HG03571 (cell line): ENCODE results near the gene TGFA.
"Not testable (repeated sequence)": the region's sequence is repeated elsewhere in the genome, so short reads cannot be mapped to it uniquely, and the experiment has no call there.

Experiments
- ATAC-seq: cut with Tn5 transposase; IDR thresholded peaks from one replicate; pipeline ENCODE4 v1.9.1; 2021; ENCODE audit not compliant: unreplicated experiment

Gene TGFA

GRCh38 chr2:70467237-70467636 lies 86.4 kb downstream of the TGFA start:
- no peak for ATAC-seq

GRCh38 chr2:70466647-70467046 lies 87.0 kb downstream of the TGFA start:
- ATAC-seq: not testable (repeated sequence)

DNA sequence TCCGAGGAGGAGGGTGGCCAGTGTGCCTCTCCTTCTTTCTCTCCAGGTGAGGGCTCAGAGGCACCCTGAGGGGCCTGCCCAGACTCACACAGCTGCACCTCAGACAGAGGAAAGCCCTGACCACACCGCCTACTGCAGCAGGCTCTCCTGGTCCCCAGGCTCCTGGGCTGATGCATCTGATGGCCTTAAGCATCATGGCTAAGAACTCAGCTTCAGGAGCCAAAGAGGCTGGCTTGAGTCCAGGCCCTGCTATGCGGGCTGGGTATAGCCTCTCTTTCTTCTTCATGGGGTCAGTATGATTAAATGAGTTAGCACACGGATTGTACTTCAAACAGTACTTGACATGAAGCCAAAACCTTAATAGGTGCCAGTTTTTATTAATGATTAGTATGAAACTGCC lies 89.6 kb downstream of the TGFA start:
- no peak for ATAC-seq

DNA sequence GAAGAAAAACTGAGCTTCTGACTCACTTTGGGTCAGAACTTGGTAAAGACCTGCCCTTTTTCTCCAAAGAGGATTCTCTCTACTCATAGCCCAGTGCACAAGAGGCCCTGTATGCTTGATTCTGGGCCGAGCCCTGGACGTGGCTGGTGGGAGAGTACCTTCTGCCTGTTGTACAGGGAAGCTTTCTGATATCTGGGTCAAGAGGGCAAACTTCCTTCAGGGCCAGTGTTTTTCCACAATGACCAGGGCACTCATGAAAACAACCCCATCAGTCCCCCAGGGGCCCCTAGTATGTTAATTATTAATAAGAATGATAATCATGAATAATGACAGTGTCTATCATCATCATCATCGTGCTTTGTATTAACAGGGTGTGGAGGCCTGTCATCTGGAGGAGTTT lies 90.0 kb downstream of the TGFA start:
- no peak for ATAC-seq

GRCh38 chr2:70461981-70462876 lies 91.4 kb downstream of the TGFA start:
- no peak for ATAC-seq

DNA sequence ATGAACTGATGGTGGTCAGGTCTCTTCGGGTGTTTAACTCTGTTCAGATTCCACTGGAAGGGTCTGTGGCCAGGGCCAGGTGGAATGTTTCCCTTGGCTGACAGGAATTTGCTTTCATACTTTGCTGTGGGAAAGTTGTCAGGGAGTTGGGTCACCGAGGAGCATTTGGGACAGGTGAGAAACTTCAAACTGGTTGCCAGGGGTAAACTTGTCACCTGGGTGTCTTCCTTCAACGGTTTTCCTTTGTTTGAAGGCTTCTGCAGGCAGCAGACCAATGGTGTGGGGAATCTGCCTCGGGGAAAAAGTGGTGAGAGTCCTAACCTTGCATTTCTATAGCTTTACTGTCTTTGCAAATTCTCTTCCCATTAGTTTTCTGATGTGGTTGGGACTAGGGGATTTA lies 92.2 kb downstream of the TGFA start:
- ATAC-seq: no peak

- ATAC-seq: no peak
Measured at GRCh38 chr2:70460333-70460732, 93.3 kb downstream of the TGFA start.

- no peak for ATAC-seq
Measured at GRCh38 chr2:70458661-70459060, 95.0 kb downstream of the TGFA start.

DNA sequence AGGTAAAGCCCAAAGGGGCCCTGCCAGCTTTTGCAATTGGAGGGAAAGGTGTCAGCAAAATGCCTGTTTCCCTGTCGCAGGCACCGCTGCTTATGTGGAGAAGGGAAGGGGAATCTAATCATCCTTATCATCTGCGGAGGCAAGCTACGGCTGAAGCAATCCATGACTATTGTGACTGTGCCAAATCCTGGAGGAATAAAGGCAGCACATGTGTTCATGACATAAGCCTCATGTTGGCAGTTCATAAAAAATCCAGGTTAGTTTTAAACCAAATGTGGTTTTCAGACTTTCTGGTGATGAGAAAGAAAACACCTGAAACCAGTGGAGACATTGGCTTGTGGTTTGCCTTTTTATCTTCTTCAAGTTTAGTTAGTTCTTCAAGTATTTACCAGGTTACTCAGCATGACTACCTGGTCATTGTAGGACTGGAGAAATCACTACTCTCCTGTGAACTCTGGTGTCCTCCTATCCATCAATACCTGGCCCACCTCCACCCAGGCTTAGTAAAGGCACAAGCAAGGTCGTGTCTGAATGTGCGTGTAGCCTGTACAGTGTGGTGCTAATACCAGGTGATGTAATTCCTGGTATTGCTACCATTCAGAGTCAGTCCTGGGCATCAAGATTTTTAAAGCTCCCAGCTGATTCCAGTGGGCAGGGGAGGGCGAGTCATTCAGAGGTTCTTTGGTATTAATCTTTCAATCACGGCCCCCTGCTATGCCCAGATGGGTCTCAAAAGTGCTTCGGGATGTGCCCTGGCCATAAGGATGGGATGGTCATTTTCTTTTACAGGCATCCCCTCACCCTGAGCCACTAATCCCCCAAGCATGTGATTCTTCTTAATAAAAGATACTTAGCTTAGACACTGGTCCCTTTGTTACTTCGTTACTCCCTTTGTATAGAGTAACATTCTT lies 96.8 kb downstream of the TGFA start:
- no peak for ATAC-seq

DNA sequence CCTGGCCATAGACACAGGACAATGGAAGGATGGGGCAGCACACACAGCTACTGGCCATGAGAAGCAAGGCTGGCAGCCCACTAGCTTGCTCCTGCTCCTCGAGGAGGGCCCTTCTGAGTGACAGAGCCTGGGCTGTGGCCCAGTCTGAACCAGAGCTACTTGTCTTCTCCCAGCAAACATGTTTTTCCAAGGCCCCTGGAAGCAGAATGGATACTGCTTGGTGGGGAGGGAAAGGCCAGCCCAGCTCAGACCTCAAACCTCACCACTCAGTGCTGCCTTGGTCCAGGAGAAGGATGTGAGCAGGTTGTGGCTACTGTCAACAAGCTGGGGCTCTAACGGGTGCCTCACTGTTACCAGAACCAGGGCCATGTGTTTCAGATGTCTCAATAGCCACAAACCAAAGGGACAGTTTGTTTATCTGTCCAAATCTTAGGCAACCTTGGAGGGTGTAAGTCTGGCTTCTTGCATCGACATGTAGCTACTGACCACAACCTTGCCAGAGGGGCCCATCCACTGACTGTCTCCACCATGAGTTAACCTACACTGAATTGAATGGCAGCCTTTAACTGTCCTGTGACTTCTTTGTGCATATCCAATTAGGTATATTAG lies 98.6 kb downstream of the TGFA start:
- no peak for ATAC-seq

DNA sequence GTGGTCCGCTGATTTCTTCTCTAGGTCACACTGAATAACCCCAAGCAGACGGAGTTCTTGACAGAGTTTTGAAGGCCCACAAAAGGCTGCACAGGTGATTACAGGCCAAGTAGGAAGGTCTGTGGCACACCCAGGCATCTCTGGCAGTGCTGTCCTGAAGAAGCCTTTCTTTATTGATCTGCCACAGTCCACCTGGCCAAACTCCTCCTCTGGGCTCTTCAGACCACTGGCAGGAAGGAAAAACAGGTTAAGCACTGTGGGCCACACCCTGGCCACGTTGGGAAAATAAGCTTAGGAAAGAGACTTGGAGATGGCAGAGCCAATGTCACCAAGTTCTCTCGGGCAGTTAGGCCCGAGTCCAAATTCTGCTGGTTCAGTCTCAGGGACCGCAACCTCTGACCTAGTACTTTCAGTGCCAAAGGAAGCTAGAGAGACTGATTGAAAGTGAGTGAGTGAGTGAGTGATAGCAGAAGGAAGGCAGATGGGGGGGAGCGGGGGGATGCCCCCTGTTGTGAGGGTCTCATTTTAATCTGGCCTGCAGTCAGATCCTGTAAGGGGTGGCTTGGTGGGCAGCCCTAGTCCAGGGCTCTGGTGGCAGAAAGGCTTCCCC lies 102.9 kb downstream of the TGFA start:
- ATAC-seq: no peak

DNA sequence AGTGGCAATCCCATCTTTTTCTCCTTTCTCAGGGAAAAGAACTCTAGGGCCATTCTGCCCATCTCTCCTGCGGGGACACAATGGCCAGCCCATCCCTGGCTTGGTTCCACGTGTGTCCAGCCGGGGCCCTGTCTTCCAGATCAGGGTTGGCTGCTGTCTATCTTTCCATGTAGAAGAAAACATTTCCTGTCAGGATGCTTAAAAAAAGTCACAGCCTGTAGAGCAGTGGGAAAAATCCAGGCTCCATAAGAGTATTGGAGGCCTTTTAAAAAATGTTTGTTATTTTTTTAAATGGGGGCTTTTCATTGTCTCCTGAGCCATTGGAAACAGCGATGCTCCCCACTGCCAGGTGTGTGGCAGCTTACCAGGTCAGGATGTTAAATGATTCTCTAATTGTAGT lies 105.6 kb downstream of the TGFA start:
- no peak for ATAC-seq

DNA sequence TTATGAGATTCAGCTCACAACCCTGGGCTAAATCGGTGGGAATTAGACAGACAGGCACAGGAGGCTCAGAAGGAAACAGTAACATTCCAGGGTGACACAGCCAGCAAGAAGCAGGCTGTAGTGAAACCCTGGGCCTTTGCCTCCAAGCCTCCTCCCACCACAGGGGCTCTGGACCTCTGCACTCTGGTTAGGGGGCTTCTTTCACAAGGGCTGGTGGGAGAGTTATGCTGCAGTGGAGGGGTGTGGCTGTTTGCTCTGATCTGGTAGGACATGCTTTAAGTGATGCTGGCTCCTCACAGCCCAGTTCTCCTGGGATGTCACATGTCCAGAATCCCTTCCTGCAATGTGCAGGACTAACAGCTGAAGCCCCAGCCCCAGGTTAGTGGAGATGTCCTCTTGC lies 109.9 kb downstream of the TGFA start:
- ATAC-seq: no peak

- ATAC-seq: no peak
Measured at GRCh38 chr2:70443078-70443465, 110.6 kb downstream of the TGFA start.

GRCh38 chr2:70442301-70443077 lies 111.1 kb downstream of the TGFA start:
- no peak for ATAC-seq

DNA sequence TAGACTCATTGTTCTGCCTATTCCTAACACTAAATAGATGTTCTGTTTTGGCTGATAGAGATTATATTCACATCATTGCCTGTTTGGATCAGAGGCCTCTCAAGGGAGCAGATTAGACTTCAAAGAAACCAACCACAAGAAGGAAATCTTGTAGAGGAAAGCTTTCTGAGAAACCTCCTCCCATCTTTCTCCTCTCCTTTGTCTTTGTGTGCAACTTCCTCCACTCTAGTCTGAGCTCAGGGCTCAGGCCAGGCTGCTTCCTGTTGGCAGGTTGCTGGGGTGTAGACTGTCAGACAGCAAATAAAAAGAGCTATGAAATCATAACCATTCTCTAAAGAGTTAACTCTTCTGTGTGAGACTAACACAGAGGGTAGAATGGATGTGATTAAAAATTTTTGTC lies 113.0 kb downstream of the TGFA start:
- ATAC-seq: no peak

- no peak for ATAC-seq
Measured at GRCh38 chr2:70435138-70435537, 118.5 kb downstream of the TGFA start.

DNA sequence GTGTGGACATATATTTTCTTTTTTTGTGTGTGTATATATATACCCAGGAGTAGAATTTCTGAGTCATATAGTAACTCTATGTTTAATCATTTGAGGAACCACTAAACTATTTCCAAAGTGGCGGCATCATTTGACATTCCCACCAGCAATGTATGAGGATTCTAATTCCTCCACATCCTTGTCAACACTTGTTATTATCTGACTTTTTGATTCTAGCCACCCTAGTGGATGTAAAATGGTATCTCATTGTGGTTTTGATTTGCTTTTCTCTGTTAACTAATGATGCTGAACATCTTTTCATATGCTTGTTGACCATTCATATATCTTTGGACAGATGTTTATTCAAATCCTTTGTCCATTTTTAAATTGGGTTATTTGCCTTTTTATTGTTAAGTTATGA lies 120.3 kb downstream of the TGFA start:
- no peak for ATAC-seq

GRCh38 chr2:70431716-70432347 lies 121.8 kb downstream of the TGFA start:
- no peak for ATAC-seq

DNA sequence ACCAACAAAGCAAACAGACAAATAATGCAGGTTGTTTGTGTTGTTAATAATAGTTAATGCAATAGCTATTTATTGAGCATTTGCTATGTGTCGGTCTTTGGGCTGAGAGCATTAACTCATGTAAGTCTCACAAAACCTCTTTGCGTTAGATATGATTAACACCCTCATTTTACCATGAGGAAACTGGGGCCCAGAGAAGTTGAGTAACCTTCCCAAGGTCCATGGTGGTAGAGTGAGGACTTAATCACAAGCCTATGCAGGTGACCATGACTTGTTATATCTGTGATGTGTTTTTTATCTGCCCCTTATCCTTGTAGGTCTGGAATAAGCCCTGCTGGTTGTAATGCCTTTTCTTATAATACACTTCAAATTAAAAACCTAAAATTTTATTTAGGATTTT lies 127.3 kb downstream of the TGFA start:
- ATAC-seq: no peak
